GM21723 (cell line): ENCODE measurements around the gene CCDC7.
"Not testable (repeated sequence)": the region's sequence is repeated elsewhere in the genome, so short reads cannot be mapped to it uniquely, and the experiment has no call there.

Experiments used
- ATAC-seq: cut with Tn5 transposase; IDR thresholded peaks from one replicate; pipeline ENCODE4 v1.9.1; 2021; ENCODE audit warnings: mild to moderate bottlenecking, moderate library complexity; ENCODE audit not compliant: unreplicated experiment

Gene CCDC7

GRCh38 chr10:32865170-32865569, 419.2 kb downstream of the CCDC7 start:
- no peak for ATAC-seq

- no peak for ATAC-seq
Observed at GRCh38 chr10:32877915-32878314, 432.0 kb downstream of the CCDC7 start.

- ATAC-seq = no peak
Observed at GRCh38 chr10:32878646-32879045, 432.7 kb downstream of the CCDC7 start.

- ATAC-seq = no peak
Observed at GRCh38 chr10:32882076-32882475, 436.1 kb downstream of the CCDC7 start.

- no peak for ATAC-seq
Observed at GRCh38 chr10:32887481-32887880, 441.5 kb downstream of the CCDC7 start.

- ATAC-seq = no peak
Observed at GRCh38 chr10:32888161-32888927, 442.4 kb downstream of the CCDC7 start.

- no peak for ATAC-seq
Observed at GRCh38 chr10:32889631-32890212, 443.8 kb downstream of the CCDC7 start.

- no peak for ATAC-seq
Observed at GRCh38 chr10:32890444-32890843, 444.5 kb downstream of the CCDC7 start.

GRCh38 chr10:32891261-32891660, 445.3 kb downstream of the CCDC7 start:
- no peak for ATAC-seq

- ATAC-seq = no peak
Observed at GRCh38 chr10:32893434-32893833, 447.5 kb downstream of the CCDC7 start.

- no peak for ATAC-seq
Observed at GRCh38 chr10:32893916-32894664, 448.1 kb downstream of the CCDC7 start.

GRCh38 chr10:32895200-32895968, 449.4 kb downstream of the CCDC7 start:
- ATAC-seq = not testable (repeated sequence)

- ATAC-seq = no peak
Observed at GRCh38 chr10:32901815-32902214, 455.9 kb downstream of the CCDC7 start.

- ATAC-seq = no peak
Observed at GRCh38 chr10:32905466-32905865, 459.5 kb downstream of the CCDC7 start.

- ATAC-seq = no peak
Observed at GRCh38 chr10:32906595-32906994, 460.7 kb downstream of the CCDC7 start.

GRCh38 chr10:32909456-32909855, 463.5 kb downstream of the CCDC7 start:
- no peak for ATAC-seq

GRCh38 chr10:32909970-32910369, 464.0 kb downstream of the CCDC7 start:
- ATAC-seq = not testable (repeated sequence)

- ATAC-seq = no peak
Observed at GRCh38 chr10:32911285-32912016, 465.5 kb downstream of the CCDC7 start.

GRCh38 chr10:32917817-32918216, 471.9 kb downstream of the CCDC7 start:
- ATAC-seq = not testable (repeated sequence)

GRCh38 chr10:32922170-32922569, 476.2 kb downstream of the CCDC7 start:
- no peak for ATAC-seq
